ENCODE results near the gene RAF1.

Gene RAF1

DNA sequence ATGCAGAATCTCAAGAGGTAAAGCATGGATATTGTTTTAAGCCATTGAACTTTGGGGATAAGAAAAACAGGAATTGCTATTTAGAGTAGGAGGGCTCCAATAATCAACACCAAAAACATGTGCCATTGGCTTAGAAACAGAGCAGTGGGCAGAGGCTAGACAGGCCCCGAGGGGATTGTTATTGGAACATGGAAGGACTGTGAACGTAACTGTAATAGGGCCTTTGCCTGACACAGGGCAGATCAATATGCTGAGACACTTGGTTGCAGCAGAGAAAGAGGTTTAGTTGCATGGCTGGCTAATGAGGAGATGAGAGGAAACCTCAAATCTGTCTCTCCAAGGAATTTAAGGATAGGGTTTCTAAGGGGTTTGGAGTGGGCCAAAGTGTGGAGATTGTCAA lies 36.9 kb upstream of the RAF1 start:
- peaks cover 2% of the 10 kb centered on the region for H3K4me1 ChIP-seq (ENCODE audit: control insufficient read depth, insufficient read depth, low read length, unreplicated experiment)
- no peaks in the 10 kb centered on the region for H3K36me3 ChIP-seq (ENCODE audit: insufficient read depth, low read length)
- no peak overlapping the region for H3K4me3 ChIP-seq (ENCODE audit: low read depth, low read length)
- H3K27me3 ChIP-seq (ENCODE audit: insufficient read depth, low read length): no peaks in the 10 kb centered on the region
- no peaks in the 10 kb centered on the region for H3K79me2 ChIP-seq (ENCODE audit: control insufficient read depth, insufficient read depth, low read length, unreplicated experiment)
- no peak overlapping the region for H3K27ac ChIP-seq (ENCODE audit: low read depth, low read length)
- no peak overlapping the region for H2AFZ ChIP-seq (ENCODE audit: low read length, unreplicated experiment)

DNA sequence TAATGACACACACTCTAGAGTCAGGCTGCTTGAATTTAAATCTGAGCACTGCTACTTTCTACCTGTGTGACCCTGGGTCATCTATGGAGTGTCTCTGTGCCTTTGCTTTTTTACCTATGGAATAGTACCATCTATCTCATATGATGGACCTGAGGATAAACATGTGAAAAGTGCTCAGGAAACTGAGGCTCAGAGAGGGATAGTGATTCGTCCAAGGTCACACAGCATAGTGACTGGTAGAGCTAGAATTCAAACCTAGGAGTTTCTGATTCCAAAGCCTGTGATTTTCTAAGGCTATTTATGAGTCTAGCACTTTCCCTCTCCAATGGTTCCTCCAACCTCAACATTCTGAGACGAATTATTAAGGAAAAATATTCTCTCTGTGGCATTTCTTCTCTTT lies 32.0 kb upstream of the RAF1 start:
- H3K79me2 ChIP-seq (ENCODE audit: control insufficient read depth, insufficient read depth, low read length, unreplicated experiment): no peaks in the 10 kb centered on the region
- H3K4me1 ChIP-seq (ENCODE audit: control insufficient read depth, insufficient read depth, low read length, unreplicated experiment): peaks cover 2% of the 10 kb centered on the region
- H3K4me3 ChIP-seq (ENCODE audit: low read depth, low read length): no peak overlapping the region
- no peaks in the 10 kb centered on the region for H3K27me3 ChIP-seq (ENCODE audit: insufficient read depth, low read length)
- H3K27ac ChIP-seq (ENCODE audit: low read depth, low read length): no peak overlapping the region
- no peak overlapping the region for H2AFZ ChIP-seq (ENCODE audit: low read length, unreplicated experiment)
- H3K36me3 ChIP-seq (ENCODE audit: insufficient read depth, low read length): no peaks in the 10 kb centered on the region

DNA sequence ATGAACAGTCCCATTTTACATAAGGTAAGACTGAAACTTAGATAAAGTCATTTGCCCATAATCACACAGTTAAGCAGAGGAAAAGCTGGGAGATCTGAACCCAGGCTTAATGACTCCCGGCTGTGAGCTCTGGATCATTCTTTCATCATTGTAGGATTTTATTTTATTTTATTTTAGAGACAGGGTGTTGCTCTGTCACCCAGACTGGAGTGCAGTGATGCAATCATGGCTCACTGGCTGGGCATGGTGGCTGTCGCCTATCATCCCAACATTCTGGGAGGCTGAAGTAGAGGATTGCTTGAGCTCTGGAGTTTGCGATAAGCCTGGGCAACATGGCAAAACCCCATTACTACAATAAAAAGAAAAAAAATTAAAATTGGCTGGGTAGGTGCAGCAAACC lies 31.2 kb upstream of the RAF1 start:
- H3K27ac ChIP-seq (ENCODE audit: low read depth, low read length): no peak overlapping the region
- H3K79me2 ChIP-seq (ENCODE audit: control insufficient read depth, insufficient read depth, low read length, unreplicated experiment): no peaks in the 10 kb centered on the region
- H2AFZ ChIP-seq (ENCODE audit: low read length, unreplicated experiment): no peak overlapping the region
- H3K4me3 ChIP-seq (ENCODE audit: low read depth, low read length): no peak overlapping the region
- H3K4me1 ChIP-seq (ENCODE audit: control insufficient read depth, insufficient read depth, low read length, unreplicated experiment): peaks cover 2% of the 10 kb centered on the region
- H3K27me3 ChIP-seq (ENCODE audit: insufficient read depth, low read length): no peaks in the 10 kb centered on the region
- no peaks in the 10 kb centered on the region for H3K36me3 ChIP-seq (ENCODE audit: insufficient read depth, low read length)

DNA sequence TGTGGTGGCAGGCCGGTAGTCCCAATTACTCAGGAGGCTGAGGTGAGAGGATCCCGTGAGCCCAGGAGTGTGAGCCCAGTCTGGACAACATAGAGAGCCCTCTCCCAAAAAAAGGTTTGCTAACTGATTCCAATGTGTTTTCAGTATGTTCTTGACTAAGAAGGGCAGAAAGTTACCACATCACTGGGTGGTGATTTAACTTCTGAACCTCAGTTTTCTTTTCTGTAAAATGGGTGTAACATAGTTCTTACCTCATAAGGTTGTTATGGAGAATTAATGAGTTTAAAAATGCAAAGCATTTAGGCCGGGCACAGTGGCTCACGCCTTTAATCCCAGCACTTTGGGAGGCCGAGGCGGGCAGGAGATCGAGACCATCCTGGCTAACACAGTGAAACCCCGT lies 28.5 kb upstream of the RAF1 start:
- no peaks in the 10 kb centered on the region for H3K79me2 ChIP-seq (ENCODE audit: control insufficient read depth, insufficient read depth, low read length, unreplicated experiment)
- no peak overlapping the region for H2AFZ ChIP-seq (ENCODE audit: low read length, unreplicated experiment)
- no peaks in the 10 kb centered on the region for H3K36me3 ChIP-seq (ENCODE audit: insufficient read depth, low read length)
- no peak overlapping the region for H3K4me3 ChIP-seq (ENCODE audit: low read depth, low read length)
- H3K4me1 ChIP-seq (ENCODE audit: control insufficient read depth, insufficient read depth, low read length, unreplicated experiment): peaks cover 2% of the 10 kb centered on the region
- no peak overlapping the region for H3K27ac ChIP-seq (ENCODE audit: low read depth, low read length)
- no peaks in the 10 kb centered on the region for H3K27me3 ChIP-seq (ENCODE audit: insufficient read depth, low read length)

DNA sequence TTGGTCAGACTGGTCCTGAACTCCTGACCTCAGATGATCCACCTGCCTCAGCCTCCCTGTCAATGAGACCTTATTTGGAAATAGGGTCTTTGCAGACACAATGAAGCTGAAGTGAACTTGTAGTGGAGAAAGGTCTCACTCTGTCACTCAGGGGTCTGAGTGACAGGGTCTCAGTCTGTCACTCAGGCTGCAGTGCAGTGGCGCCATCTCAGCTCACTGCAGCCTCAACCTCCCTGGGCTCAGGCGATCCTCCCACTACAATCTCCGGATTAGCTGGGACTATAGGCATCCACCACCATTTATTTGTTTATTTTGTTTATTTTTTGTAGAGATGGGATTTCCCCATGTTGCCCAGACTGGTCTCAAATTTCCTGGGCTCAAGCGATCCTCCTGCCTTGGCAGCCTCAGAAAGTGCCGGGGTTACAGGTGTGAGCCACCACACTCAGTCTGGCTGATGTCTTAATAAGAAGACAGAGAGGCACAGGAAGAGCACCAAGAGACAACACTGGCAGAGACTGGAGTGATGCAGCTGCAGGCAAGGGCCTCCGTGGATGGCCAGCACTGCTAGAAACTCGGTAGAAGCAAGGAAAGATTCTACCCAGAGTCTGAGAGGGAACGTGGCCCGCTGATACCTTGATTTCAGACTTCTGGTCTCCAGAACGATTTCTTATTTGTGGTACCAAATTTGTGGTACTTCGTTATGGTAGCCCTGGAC lies 26.2 kb upstream of the RAF1 start:
- Histone ChIP-seq H3K79me2 (ENCODE audit: control insufficient read depth, insufficient read depth, low read length, unreplicated experiment) (no peaks in the 10 kb centered on the region), H3K4me3 (ENCODE audit: low read depth, low read length) (no peak overlapping the region), H3K27ac (ENCODE audit: low read depth, low read length) (no peak overlapping the region), H3K4me1 (ENCODE audit: control insufficient read depth, insufficient read depth, low read length, unreplicated experiment) (no peaks in the 10 kb centered on the region), H3K36me3 (ENCODE audit: insufficient read depth, low read length) (no peaks in the 10 kb centered on the region), H2AFZ (ENCODE audit: low read length, unreplicated experiment) (no peak overlapping the region), H3K27me3 (ENCODE audit: insufficient read depth, low read length) (no peaks in the 10 kb centered on the region)

DNA sequence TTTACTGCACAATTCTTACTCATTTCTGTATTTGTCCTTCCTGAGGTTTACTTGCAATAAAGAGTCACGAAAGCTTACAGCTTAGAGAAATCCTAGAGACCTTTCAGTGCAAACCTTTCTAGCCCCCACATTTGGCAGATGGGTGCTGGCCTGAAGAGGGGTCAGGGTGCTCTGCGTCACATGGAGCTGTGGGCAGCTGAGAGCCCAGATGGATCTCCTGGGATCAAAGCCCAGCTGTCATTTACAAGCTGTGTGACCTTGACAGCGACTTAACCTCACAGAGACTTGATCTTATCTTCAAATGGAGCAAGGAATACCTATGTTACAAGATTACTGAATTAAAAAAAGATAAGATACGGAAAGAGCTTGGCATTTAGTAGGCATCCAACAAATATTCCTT lies 24.0 kb upstream of the RAF1 start:
- Histone ChIP-seq H3K27me3 (ENCODE audit: insufficient read depth, low read length) (no peaks in the 10 kb centered on the region), H2AFZ (ENCODE audit: low read length, unreplicated experiment) (no peak overlapping the region), H3K4me1 (ENCODE audit: control insufficient read depth, insufficient read depth, low read length, unreplicated experiment) (no peaks in the 10 kb centered on the region), H3K27ac (ENCODE audit: low read depth, low read length) (no peak overlapping the region), H3K36me3 (ENCODE audit: insufficient read depth, low read length) (no peaks in the 10 kb centered on the region), H3K79me2 (ENCODE audit: control insufficient read depth, insufficient read depth, low read length, unreplicated experiment) (no peaks in the 10 kb centered on the region), H3K4me3 (ENCODE audit: low read depth, low read length) (no peak overlapping the region)

DNA sequence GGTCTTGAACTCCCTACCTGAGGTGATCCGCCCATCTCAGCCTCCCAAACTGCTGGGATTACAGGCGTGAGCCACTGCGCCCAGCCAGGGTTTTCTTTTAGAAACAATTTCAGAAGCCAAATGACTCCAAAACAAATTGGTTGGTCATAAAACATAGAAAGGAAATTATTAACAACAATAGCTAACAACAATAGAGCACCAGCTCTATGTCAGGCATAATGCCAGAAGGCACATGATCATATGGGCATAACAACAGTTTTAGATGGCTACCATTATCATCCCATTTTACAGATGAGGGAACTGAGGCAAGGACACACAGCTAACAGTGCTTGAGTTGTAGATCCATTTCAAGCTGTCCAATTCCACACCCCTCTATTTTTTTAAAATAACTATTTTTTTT lies 22.2 kb upstream of the RAF1 start:
- H3K27me3 ChIP-seq (ENCODE audit: insufficient read depth, low read length): no peaks in the 10 kb centered on the region
- peaks cover 14% of the 10 kb centered on the region for H3K4me1 ChIP-seq (ENCODE audit: control insufficient read depth, insufficient read depth, low read length, unreplicated experiment)
- no peak overlapping the region for H2AFZ ChIP-seq (ENCODE audit: low read length, unreplicated experiment)
- no peaks in the 10 kb centered on the region for H3K79me2 ChIP-seq (ENCODE audit: control insufficient read depth, insufficient read depth, low read length, unreplicated experiment)
- H3K27ac ChIP-seq (ENCODE audit: low read depth, low read length): no peak overlapping the region
- H3K36me3 ChIP-seq (ENCODE audit: insufficient read depth, low read length): no peaks in the 10 kb centered on the region
- H3K4me3 ChIP-seq (ENCODE audit: low read depth, low read length): no peak overlapping the region

DNA sequence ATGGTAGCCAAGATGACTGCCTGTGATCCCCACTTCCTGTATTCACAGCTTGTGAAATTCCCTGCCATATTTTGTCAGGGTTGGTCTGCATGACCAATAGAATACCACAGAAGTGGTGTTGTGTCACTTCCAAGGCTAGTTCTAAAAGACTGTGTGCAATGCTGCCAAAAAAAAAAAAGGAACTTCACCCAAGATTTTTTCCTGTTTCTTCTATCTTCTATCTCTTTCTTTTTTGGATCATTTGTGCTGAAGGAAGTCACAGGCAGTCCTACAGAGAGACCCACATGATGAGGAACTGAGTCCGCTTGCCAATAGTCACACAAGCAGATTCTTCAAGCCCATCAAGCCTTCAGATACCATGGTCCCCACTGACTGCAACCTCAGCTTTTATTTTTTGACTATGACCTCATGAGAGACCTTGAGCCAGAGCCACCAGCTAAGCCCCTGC lies 18.1 kb upstream of the RAF1 start:
- Histone ChIP-seq H3K4me3 (ENCODE audit: low read depth, low read length) (no peak overlapping the region), H3K4me1 (ENCODE audit: control insufficient read depth, insufficient read depth, low read length, unreplicated experiment) (peaks cover 15% of the 10 kb centered on the region), H2AFZ (ENCODE audit: low read length, unreplicated experiment) (peak overlapping the region; percentile 82), H3K36me3 (ENCODE audit: insufficient read depth, low read length) (no peaks in the 10 kb centered on the region), H3K79me2 (ENCODE audit: control insufficient read depth, insufficient read depth, low read length, unreplicated experiment) (no peaks in the 10 kb centered on the region), H3K27ac (ENCODE audit: low read depth, low read length) (peak overlapping the region; percentile 39; the same call in 1 of the 2 replicates), H3K27me3 (ENCODE audit: insufficient read depth, low read length) (no peaks in the 10 kb centered on the region)

DNA sequence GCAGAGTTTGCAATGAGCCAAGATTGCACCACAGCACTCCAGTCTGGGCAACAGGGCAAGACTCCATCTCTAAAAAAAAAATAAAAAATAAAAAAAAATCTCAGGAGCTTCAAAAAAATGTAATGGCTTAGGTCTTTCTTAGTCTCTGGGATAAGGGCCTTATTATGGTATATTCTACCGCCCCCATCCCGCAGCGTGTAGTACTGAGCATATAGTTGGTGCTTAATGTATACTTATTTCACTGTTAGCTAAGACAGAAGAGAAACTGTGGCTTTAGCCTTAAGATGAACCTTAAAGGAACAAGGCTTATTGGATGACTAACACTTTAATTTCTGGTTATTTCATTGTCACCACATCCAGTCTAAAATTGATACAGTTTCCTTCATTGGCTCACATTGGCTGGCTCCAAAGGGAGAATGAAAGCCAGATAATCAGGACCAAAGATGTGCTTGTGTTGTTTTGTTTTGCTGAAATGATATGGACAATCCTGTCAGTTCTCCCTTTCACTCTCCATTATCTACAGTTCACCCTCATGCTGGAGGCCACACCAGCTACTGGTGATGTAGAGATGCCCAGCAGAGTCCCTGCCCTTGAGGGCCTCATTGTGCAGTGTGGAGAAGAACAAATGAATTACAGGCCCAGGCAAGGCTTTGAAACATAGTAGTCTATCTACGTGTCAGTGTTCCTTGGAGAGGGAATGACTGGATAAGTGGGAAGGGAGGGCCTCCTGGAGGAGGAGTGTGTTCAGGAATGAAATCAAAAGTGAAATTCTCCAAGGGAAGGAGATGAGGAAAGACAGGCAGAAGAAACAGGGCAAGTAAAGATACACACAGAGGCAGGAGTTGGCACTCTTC lies 17.4 kb upstream of the RAF1 start:
- Histone ChIP-seq H2AFZ (ENCODE audit: low read length, unreplicated experiment) (peak overlapping the region; percentile 82), H3K27ac (ENCODE audit: low read depth, low read length) (peak overlapping the region; percentile 39; the same call in 1 of the 2 replicates)

DNA sequence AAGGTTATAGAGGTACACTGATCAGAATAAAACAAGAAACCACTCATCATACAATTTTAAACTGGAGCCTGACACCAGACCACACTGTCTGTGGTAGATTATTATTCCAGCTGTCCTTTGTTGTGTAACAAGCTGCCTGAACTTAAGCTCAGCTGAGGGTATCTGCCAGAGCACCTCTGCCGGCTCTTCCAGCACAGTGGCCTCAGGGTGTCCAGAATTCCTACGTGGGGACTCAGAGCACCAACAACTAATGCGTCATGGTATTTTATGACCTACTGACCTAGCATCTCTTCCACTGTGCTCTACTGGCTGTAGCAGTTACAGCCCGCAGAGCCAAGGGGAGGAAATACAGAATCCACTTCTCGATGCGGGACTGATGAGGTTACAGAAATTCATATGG lies 15.6 kb upstream of the RAF1 start:
- H3K27ac ChIP-seq (ENCODE audit: low read depth, low read length): no peak overlapping the region
- no peak overlapping the region for H3K4me3 ChIP-seq (ENCODE audit: low read depth, low read length)
- peaks cover 15% of the 10 kb centered on the region for H3K4me1 ChIP-seq (ENCODE audit: control insufficient read depth, insufficient read depth, low read length, unreplicated experiment)
- no peaks in the 10 kb centered on the region for H3K36me3 ChIP-seq (ENCODE audit: insufficient read depth, low read length)
- H2AFZ ChIP-seq (ENCODE audit: low read length, unreplicated experiment): no peak overlapping the region
- no peaks in the 10 kb centered on the region for H3K79me2 ChIP-seq (ENCODE audit: control insufficient read depth, insufficient read depth, low read length, unreplicated experiment)
- H3K27me3 ChIP-seq (ENCODE audit: insufficient read depth, low read length): no peaks in the 10 kb centered on the region

More for the DNA sequence above, 17.4 kb upstream of the RAF1 start:
- H3K36me3 ChIP-seq (ENCODE audit: insufficient read depth, low read length): no peaks in the 10 kb centered on the region
- no peaks in the 10 kb centered on the region for H3K79me2 ChIP-seq (ENCODE audit: control insufficient read depth, insufficient read depth, low read length, unreplicated experiment)
- peaks cover 15% of the 10 kb centered on the region for H3K4me1 ChIP-seq (ENCODE audit: control insufficient read depth, insufficient read depth, low read length, unreplicated experiment)
- H3K4me3 ChIP-seq (ENCODE audit: low read depth, low read length): no peak overlapping the region
- no peaks in the 10 kb centered on the region for H3K27me3 ChIP-seq (ENCODE audit: insufficient read depth, low read length)

DNA sequence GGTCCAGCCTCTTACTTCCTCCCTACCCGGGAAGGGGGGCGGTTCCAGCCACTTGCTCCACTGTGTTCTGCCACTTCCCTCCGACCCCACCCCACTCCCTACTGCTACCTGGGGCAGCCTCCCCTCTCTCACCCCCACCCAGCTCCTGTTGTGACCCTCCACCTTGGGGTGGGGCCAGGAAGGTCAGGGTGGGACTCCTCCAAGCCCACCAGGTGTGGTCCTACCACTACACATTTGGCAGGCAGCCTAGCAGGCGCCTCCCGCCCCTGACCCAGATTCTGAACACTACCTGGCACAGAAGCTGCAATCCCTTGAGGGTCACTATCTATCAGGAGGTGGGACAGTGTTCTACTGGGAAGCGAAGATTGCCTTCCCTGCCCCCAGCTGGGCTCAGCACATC lies 13.7 kb upstream of the RAF1 start:
- Histone ChIP-seq H3K27ac (ENCODE audit: low read depth, low read length) (no peak overlapping the region), H3K79me2 (ENCODE audit: control insufficient read depth, insufficient read depth, low read length, unreplicated experiment) (no peaks in the 10 kb centered on the region), H2AFZ (ENCODE audit: low read length, unreplicated experiment) (no peak overlapping the region), H3K4me3 (ENCODE audit: low read depth, low read length) (no peak overlapping the region), H3K4me1 (ENCODE audit: control insufficient read depth, insufficient read depth, low read length, unreplicated experiment) (peaks cover 15% of the 10 kb centered on the region), H3K36me3 (ENCODE audit: insufficient read depth, low read length) (no peaks in the 10 kb centered on the region), H3K27me3 (ENCODE audit: insufficient read depth, low read length) (no peaks in the 10 kb centered on the region)
